HG03025 (cell line): ENCODE measurements around the gene KIF5B.
"Not testable (repeated sequence)": the region's sequence is repeated elsewhere in the genome, so short reads cannot be mapped to it uniquely, and the experiment has no call there.

Experiments used
- ATAC-seq: cut with Tn5 transposase; IDR thresholded peaks from one replicate; pipeline ENCODE4 v1.9.1; 2021; ENCODE audit warnings: mild to moderate bottlenecking, moderate library complexity; ENCODE audit not compliant: unreplicated experiment, low FRiP score

KIF5B gene

GRCh38 chr10:32061440-32061839 lies 5.2 kb upstream of the KIF5B start:
- ATAC-seq: no peak

DNA sequence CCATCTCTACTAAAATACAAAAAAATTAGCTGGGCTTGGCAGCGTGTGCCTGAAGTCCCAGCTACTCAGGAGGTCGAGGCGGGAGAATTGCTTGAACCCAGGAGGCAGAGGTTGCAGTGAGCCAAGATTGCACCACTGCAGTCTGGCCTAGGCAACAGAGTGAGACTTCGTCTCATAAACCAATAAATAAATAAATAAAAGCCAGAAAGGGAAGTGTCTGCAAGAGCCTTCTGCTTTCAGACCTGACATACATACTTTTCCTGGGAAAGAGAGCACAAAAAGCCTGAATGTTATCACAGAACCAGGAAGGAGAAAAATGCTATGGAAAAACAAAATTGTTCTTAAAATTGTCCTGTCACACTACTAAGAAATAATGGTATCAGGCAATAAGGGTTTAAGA lies 4.1 kb upstream of the KIF5B start:
- no peak for ATAC-seq

- no peak for ATAC-seq
Observed at GRCh38 chr10:32059472-32059871, 3.2 kb upstream of the KIF5B start.

DNA sequence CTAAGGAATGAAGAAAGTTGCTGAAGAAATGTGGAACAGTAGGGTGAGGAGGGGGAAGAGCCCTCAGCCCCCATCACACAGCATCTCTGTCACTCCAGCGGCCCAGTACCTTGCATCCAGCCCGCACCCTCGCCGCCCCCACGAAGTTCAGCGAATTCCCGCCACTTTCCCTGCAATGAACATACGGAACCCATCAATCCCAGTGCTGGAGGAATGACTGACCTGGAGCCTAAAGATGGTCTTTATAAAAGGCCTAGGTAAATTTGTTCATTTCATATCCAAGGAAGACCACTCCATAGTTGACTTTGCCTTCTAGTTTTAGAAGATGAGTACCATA lies 779 bp upstream of the KIF5B start:
- no peak for ATAC-seq

DNA sequence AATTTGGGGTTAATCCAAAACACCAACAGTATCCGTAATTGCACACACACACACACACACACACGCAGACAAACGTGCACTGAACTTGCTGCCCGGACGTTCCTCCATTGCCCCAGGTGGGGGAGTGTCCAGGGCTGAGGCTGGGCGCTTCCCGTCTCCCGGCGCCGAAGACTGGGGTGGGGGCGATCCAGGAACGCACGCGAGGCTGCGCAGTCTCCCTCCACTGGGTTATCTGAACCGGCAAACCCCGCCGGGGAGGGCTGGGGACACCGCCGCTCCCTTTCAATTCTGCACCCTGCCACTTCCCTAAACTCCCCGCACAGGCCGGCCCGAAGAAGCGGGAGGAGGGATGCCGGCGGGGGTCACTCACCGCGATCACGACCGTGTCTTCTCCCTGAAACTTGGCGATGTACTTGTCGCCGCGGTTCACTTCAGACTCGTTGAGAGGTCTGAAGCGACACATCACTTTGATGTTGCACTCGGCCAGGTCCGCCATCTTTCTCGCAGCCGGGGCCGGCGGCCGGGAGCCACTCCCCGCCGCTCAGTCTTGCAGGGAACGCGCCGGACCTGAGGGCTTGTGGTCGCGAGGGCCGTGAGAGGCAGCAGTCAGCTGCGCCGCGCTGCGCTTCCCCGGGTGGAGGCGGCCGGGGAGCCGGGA lies 618 bp downstream of the KIF5B start:
- peak; percentile 48 for ATAC-seq

DNA sequence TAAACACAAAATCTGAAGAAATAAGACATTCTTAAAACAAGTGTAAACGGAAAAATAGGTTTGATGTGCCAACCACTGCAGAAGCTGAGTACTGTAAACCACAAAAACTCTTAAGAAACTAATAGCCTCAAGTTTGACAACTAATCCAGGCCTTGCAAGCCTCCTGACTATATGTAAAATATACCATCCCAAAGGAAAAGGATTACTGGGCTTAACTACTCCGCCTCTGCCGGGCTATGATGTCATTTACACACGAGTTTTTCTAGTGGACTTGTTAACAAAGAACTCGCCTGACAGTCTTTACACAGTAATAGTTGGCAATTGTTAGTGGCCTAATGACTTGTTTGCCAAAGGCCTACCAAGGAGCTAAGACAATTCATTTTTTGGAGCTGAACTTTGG lies 2.1 kb downstream of the KIF5B start:
- ATAC-seq: no peak

- not testable (repeated sequence) for ATAC-seq
Observed at GRCh38 chr10:32053392-32053791, 2.8 kb downstream of the KIF5B start.

DNA sequence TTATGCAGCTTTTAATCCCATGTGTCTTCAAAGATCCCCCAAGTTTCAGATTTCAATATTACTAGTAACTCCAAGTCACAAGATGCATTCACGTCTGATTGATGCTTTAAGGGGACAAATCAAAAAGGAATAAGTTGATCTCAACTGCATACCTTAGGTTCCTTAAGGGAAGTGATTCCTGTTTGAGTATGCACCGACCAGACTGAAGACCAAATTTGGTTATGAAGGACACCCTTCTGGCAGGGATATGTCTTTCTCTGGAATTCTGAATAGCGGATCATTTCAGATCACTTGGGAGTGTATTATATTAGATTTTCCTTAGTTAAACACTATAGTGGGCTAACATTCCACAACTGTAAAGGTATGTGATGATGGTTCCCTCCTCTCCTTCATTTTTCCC lies 4.3 kb downstream of the KIF5B start:
- ATAC-seq: no peak

- no peak for ATAC-seq
Observed at GRCh38 chr10:32050177-32050576, 6.0 kb downstream of the KIF5B start.

GRCh38 chr10:32049113-32049512 lies 7.1 kb downstream of the KIF5B start:
- ATAC-seq: no peak

- no peak for ATAC-seq
Observed at GRCh38 chr10:32048282-32048681, 7.9 kb downstream of the KIF5B start.

DNA sequence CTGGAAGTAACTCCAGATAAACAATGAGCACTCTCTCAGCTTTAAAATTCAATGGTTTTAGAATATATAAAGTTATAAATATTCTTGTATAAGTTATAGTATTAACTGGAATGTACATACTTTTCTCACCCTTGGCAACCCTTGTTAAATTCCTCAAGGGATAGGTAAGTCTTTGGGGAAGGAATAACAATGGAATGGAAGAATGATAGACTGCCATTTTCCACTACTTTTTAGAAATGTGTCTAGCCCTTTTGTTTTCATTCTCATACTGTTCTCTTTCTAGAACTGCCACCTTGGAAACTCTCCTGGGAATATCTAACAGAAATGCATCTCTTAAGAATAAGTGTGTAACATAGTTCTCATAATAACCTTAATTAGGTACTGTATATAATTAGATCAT lies 8.3 kb downstream of the KIF5B start:
- ATAC-seq: no peak

GRCh38 chr10:32046151-32046550 lies 10.1 kb downstream of the KIF5B start:
- ATAC-seq: no peak

DNA sequence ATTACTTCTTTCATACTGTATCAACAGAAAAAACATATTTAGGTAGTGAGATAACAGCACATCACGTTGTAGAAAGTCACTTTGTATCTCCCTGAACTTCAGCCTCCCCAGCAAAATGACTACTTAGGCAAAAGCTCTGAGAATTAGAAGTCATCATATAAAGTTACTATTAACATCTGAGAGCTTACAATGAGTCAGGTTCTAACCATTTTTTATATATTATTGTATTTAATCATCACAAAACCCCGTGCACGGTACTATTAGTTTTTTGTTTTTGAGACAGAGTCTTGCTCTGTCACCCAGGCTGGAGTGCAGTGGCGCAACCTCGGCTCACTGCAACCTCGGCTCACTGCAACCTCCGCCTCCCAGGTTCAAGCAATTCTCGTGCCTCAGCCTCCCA lies 13.5 kb downstream of the KIF5B start:
- not testable (repeated sequence) for ATAC-seq

- ATAC-seq: no peak
Observed at GRCh38 chr10:32041290-32042028, 14.8 kb downstream of the KIF5B start.

GRCh38 chr10:32039734-32040133 lies 16.5 kb downstream of the KIF5B start:
- no peak for ATAC-seq

DNA sequence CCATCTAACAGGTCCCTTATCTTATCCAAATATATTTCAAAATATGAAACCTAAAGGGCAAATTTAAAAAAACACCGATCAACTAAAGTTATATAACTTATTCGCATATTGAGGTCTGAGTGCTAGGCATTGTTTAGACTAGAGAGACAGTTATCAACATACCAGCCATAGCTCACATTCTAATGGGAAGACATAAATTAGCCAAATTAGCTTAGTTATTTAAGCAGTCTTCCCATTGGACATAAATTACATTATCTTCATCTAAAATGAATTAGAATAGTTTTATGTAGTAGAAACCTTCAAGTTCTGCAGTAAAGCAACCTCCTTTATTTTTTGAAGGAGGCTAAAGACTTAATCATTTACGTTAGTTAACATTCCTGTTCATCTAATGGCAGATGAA lies 17.4 kb downstream of the KIF5B start:
- ATAC-seq: no peak

DNA sequence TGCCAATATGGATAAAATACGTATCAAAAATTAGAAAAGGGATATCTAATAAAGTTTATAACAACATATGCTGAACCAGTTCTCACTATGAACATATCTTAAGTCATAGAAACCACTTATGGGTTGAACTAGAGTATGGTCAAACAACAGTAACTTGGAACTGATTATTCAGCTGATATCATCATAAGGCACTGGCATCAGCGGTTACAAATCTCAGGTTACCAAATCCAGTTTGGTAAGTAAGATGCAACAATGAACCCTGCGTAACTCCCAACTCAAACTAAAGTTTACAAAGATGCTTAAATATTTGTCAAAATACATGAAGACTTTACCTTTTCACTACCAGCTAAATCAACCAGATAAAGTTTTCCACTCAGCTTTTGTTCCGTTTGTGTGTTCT lies 19.3 kb downstream of the KIF5B start:
- ATAC-seq: no peak

- no peak for ATAC-seq
Observed at GRCh38 chr10:32035038-32035437, 21.2 kb downstream of the KIF5B start.

GRCh38 chr10:32033171-32033570 lies 23.1 kb downstream of the KIF5B start:
- ATAC-seq: no peak

GRCh38 chr10:32031920-32032319 lies 24.3 kb downstream of the KIF5B start:
- no peak for ATAC-seq

- ATAC-seq: no peak
Observed at GRCh38 chr10:32031424-32031823, 24.8 kb downstream of the KIF5B start.
